ENCODE data around the gene SEMA5A. TPM values are rescaled to one million over a fixed set of nuclear protein-coding genes. Genes with fewer than 3 reads are reported as not detected.
A peak's percentile ranks its signal among the peaks of the same experiment; 100 is the strongest.

Gene SEMA5A
- total RNA-seq, 3 donors from 2014 or later = 20.3 to 43.8 (median 33.6) TPM

DNA sequence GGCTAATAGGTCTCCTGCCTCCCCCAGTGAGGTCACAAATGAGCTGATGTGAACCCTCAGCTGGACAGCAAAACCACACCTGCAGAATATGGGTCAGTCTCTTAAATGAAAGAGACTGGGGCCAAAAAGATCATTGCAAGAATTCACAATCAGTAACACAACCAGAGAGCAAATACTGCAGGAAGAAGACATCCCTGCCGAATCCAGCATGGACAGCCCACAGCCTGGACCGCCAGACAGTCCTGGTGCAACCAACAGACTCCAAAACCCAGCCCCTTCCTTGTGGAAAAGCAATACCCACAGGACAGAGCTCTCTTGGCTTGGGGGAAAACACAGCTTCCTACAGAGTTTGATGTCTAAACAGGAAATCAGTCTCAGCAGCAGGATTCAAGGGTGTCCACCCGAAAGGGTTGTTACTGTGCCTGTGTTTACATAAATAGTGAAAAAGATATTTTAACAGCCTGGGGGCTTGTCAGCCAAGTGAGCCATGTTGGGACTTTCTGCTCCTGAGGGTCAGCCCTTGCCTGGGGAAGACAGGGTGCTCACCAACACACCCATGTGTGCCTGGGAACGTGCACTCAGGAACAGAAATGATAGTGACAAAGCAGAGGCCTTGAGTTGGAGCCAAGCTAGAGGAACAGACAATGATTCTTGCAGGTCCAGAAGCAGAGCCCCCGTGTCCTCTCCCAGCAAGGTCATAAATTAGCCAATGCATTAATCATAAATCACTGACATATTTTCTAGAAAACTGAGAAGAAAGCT, 106.2 kb downstream of the SEMA5A start:
- no peaks in the 10 kb centered on the region for H3K4me1 ChIP-seq (ENCODE audit: low read depth)
- ATAC-seq (no peak), DNase-seq (no peak)
- no peaks in the 10 kb centered on the region for H3K36me3 ChIP-seq (ENCODE audit: low read depth)
- H3K9me3 ChIP-seq = no peaks in the 10 kb centered on the region
- TF ChIP-seq, protein P1, sequence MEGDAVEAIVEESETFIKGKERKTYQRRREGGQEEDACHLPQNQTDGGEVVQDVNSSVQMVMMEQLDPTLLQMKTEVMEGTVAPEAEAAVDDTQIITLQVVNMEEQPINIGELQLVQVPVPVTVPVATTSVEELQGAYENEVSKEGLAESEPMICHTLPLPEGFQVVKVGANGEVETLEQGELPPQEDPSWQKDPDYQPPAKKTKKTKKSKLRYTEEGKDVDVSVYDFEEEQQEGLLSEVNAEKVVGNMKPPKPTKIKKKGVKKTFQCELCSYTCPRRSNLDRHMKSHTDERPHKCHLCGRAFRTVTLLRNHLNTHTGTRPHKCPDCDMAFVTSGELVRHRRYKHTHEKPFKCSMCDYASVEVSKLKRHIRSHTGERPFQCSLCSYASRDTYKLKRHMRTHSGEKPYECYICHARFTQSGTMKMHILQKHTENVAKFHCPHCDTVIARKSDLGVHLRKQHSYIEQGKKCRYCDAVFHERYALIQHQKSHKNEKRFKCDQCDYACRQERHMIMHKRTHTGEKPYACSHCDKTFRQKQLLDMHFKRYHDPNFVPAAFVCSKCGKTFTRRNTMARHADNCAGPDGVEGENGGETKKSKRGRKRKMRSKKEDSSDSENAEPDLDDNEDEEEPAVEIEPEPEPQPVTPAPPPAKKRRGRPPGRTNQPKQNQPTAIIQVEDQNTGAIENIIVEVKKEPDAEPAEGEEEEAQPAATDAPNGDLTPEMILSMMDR (IDR thresholded peaks at IDR 0.05) = no peak
- H3K4me3 ChIP-seq = no peak overlapping the region
- intact Hi-C loops (cut with DNase I, micrococcal nuclease) = no loop called here

GRCh38 chr5:9438596-9439354, 107.1 kb downstream of the SEMA5A start:
- intact Hi-C loops (cut with DNase I, micrococcal nuclease) = no loop called here
- no peak overlapping the region for H3K4me3 ChIP-seq
- ATAC-seq (no peak), DNase-seq (no peak)
- no peaks in the 10 kb centered on the region for H3K4me1 ChIP-seq (ENCODE audit: low read depth)
- TF ChIP-seq, protein P1 (IDR thresholded peaks at IDR 0.05) = no peak
- H3K36me3 ChIP-seq (ENCODE audit: low read depth) = no peaks in the 10 kb centered on the region
- H3K9me3 ChIP-seq = no peaks in the 10 kb centered on the region

GRCh38 chr5:9437741-9438240, 108.1 kb downstream of the SEMA5A start:
- H3K4me3 ChIP-seq = no peak overlapping the region

DNA sequence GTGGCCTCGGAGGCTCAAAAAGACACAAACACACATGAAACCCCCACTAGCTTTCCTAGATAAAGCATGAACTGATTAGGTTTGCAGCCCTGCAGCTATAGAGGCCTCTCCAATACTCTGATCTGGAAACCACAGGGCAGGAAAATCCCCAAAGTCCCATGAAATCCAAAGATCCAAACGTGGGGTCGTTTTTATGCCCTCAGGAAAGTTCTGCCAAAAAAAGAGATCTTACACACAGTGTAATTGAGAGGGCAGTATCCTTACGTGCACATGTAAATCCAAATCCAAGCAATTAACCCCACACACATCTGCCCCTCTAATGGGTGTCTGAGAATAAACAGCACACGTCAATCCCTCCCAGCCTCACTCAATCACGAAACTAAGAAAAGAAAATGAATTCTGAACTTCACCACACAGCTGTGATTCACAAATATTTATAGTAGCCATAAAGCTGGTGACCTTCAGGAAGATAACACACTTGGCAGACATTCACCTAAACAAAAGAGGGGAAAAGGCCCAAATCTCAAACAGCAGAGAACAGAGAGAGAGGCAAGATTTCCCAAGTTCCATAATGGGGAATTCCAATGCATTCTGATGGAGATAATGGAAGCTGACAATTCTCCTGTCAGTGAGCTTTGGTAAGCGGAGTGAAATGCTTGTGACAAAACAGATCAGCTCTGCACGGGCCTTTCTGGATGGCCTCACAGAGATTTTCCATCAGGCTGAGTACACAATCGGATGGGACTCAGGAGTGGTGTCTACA, 114.2 kb downstream of the SEMA5A start:
- H3K4me1 ChIP-seq (ENCODE audit: low read depth) = no peaks in the 10 kb centered on the region
- no peaks in the 10 kb centered on the region for H3K9me3 ChIP-seq
- H3K36me3 ChIP-seq (ENCODE audit: low read depth) = no peaks in the 10 kb centered on the region
- ATAC-seq (peak; percentile 8), DNase-seq (no peak)
- intact Hi-C loops (cut with DNase I, micrococcal nuclease) = no loop called here
- H3K4me3 ChIP-seq = no peak overlapping the region
- TF ChIP-seq, protein P1 (IDR thresholded peaks at IDR 0.05) = no peak

More at GRCh38 chr5:9437741-9438240, 108.1 kb downstream of the SEMA5A start:
- Histone ChIP-seq H3K36me3 (ENCODE audit: low read depth) (no peaks in the 10 kb centered on the region), H3K9me3 (no peaks in the 10 kb centered on the region), H3K4me1 (ENCODE audit: low read depth) (no peaks in the 10 kb centered on the region)
- ATAC-seq (no peak), DNase-seq (no peak)
- intact Hi-C loops (cut with DNase I, micrococcal nuclease) = no loop called here
- TF ChIP-seq, protein P1 (IDR thresholded peaks at IDR 0.05) = no peak

GRCh38 chr5:9431151-9431495, 114.8 kb downstream of the SEMA5A start:
- ATAC-seq = no peak
- DNase-seq = no peak
- H3K4me1 ChIP-seq (ENCODE audit: low read depth) = no peaks in the 10 kb centered on the region
- TF ChIP-seq, protein P1 (IDR thresholded peaks at IDR 0.05) = no peak
- H3K36me3 ChIP-seq (ENCODE audit: low read depth) = no peaks in the 10 kb centered on the region
- no peaks in the 10 kb centered on the region for H3K9me3 ChIP-seq
- no peak overlapping the region for H3K4me3 ChIP-seq
- intact Hi-C loops (cut with DNase I, micrococcal nuclease) = no loop called here
